HG02885 (cell line): ENCODE measurements around the gene UPF1.

ENCODE experiments used
- ATAC-seq: cut with Tn5 transposase; IDR thresholded peaks from one replicate; pipeline ENCODE4 v1.9.1; 2021; ENCODE audit warnings: mild to moderate bottlenecking; ENCODE audit not compliant: unreplicated experiment, poor library complexity

UPF1 gene

DNA sequence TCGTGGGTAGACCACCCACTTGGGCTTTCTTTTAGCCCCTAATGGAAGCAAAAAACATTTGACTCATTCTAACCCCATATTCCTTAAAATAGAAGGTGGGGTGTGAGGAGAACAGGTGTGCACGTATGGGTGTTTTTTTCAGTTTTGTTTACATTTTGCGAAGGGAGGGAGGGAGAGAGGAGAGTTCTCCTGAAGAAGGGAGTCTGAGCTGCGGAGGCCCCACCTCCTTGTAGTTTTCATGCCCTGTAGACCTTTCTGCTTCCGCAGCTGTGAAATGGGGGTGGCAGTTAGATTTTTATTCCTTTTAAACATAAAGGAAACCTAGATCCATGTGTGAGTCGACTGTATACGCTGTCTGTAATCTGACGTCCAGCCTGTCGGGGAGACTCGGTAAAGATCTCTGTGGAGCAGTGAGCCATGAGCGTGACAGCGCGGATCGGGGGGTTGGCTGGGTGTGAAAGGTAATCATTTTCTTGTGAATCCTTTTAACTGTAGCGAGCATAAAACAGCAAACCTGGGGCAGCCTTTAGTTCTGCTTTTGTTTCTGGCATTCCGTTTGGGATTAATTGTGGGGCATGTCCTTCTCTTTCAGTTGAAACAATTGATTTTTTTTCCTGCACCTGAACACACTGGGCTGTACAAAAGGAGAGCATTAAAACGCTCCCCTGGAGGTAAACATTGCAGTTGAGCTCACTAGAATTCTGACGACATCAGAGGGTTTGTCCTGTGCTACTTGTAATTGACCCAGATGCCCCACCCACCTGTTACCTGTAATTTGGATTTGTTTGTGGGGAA lies 2.3 kb downstream of the UPF1 start:
- no peak for ATAC-seq

DNA sequence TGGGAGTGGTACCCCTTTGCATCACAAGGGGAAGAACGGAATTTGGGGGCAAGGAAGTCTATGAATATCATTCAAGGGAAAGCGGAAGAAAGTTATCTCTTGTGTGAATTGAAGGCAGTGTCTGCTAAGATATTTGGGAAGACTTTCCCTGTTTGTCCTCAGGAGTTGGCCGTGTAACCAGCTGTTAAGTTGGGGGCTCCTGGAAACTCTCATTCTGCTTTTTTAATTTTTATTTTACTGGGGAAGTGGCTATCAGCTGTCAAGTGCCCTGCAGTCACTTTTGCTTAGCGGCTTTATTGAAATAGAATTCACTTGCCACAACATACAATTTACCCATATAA lies 2.9 kb downstream of the UPF1 start:
- ATAC-seq: no peak

DNA sequence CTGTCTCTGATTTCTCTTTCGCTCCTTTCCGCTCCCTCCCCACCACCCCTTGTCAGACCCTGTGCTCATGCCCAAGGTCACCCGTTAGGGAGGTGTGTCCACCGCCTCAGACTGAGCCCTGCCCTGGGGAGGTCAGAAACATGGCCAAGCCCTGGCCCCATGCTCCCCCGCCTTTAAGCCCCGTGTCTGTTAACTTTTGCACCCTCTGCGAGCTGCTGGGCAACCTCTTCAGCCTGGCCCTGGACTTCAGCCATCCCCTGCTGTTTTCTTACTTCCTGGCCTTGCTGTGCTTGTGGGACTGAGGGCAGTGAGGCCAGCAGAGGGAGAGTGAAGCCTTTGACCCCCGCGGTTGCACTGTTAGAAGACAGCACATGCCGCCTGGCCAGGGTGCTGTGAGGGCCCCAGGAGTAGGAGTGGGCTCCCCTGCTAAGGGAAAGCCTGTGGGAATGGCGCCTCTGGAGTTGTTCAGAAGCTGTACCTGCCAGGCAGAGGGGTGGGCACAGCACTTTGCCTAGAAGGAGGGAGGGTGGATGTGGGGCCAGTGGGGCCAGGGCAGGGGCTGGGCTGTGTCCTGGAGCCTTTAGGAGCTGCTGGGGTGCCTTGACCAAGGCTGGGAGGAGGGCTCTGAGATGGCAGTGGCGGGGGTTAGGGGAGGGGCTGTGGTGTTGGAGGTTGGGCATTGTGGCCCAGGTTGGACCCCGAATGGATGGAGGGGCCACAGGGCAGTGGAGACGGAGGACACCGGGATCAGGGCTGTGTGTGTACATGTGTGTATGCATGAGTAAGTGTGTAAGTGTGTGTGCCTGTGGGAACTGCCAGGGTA lies 7.9 kb downstream of the UPF1 start:
- no peak for ATAC-seq

DNA sequence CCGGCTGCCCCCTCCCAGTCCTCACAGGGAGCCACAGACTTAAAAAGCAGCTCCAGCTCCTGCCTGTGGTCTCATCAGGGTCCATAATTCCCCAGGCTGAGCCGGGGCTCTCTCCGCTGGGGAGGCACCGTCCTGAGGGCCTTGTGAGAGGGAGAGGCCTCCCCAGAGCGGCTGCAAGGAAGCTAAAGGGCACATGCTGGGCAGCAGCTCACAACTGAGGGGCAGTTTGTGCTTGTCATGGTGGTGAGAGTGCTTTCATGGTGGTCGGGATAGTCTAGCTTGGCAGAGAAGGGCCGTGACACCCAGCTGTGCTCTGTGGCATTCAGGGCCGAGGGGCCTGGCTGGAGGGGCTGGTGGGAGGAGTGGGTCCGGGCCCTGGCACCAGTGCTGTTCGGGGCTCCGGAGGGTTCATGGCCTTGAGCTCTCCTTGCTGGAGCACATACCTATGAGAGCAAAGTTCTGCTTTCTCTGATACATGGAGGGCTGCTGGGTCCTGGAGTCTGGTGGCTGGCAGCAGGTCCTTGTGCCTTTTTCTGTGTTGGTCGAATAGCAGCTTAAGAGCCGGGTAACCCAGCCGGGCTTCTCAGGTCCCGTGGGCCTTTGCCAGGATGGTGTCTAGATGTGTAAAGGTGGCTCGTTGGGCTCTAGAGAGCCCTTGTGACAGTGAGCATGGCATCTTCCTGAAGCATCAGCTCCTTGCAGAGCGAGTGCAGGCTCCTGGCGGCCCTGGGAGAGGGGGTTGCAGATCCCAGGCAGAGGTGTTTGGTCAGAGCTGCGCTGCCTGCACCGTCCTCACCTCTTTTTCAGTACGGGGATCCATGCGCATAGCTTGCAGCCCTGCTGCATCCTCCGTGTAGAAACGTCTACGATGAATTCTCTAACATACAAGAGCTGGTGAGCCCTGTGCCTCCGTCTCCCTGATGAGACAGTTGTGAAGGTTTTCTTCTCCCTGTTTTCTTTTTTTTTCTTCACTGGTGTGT lies 8.8 kb downstream of the UPF1 start:
- ATAC-seq: no peak

DNA sequence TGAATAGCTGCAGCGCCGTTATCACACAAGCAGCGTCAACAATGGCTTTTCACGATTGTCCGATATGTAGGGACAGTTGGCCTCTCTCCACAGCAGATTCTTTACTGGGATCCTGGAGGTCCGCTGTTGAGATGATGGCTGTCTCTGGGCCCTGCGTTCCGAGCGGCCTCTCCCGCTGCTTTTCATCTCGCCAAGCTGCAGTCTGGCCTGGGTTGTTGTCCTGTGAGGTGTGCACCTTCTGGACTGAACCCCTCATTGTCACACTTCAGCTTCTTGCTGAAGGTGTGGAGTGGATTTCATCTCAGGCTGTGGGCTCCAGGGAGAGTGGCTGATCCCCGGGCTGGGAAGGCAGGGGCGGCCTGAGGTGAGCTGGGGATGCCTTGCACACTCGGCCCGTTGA lies 9.6 kb downstream of the UPF1 start:
- ATAC-seq: no peak

DNA sequence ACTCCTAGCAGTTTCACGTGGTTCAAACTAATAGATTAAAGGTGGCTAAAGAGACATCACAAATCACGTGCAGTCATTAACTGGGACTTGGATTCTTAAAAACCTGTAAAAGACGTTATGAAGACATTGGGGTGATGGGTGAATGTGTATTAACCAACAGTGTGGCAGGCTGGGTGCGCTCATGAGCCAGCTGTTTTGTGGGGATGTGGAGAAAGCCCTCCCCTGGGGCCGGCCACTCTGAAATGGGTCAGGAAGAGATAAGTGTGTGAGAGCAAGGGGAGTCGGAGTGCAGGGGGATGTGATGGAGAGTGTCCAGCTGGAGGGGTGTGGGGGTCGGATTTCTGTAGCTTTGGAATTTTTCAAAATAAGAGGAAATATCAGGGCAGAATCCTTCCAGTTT lies 10.4 kb downstream of the UPF1 start:
- ATAC-seq: no peak

DNA sequence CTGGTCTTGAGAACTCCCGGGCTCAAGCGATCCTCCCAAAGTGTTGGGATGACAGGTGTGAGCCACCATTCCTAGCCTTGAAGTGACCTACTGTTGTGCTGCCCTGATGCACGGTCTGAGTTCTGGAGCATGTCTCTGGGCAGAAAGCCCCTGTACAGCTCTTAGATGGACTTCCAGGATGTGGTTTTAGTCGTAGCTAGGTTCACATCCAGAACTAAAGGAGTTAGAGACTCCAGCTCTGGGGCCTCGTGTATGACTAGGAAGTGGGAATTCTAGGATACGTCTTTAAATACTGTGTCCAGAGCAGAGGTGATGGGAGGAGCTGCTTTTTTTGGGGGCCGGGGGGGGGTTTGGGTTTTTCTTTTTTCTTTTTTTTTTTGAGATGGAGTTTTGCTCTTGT lies 12.2 kb downstream of the UPF1 start:
- ATAC-seq: no peak

DNA sequence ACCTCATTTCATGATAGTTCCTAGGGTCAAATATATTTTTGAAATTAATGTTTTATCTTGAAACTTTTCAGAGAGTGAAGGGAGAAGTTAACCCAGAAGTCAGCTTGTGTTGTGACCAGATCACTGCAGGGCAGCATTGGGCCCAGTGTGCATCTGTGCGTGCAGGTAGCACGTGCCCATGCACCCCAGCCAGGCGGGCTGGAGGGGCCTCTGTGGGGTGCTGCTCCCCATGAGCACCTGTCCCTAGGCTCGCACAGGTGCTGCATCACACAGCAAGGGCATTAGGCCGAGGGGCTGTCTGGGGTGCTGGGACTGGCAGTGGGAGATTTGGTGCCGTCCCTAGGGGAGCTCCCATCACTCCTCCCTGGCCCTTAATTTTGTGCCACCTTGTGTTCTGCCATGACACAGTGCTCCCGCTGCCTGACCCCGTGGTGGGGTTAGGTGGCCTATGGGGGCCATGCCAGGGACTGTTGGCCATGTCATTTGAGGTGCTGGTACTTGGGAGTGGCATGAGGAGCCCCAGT lies 13.1 kb downstream of the UPF1 start:
- no peak for ATAC-seq

DNA sequence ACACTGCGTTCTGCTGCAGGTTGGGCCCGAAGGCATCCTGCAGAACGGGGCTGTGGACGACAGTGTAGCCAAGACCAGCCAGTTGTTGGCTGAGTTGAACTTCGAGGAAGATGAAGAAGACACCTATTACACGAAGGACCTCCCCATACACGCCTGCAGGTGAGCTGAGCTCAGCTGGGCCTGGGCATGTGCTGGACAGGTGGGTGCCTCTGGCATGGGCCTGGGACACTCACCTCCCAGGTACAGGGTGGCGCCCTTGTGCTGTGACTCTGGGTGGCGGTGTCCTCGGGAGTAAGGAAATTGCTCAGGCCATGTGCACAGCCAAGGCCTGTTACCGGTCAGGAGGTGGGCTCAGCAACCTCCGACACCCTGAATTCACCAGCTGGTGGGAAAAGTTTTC lies 14.2 kb downstream of the UPF1 start:
- no peak for ATAC-seq

DNA sequence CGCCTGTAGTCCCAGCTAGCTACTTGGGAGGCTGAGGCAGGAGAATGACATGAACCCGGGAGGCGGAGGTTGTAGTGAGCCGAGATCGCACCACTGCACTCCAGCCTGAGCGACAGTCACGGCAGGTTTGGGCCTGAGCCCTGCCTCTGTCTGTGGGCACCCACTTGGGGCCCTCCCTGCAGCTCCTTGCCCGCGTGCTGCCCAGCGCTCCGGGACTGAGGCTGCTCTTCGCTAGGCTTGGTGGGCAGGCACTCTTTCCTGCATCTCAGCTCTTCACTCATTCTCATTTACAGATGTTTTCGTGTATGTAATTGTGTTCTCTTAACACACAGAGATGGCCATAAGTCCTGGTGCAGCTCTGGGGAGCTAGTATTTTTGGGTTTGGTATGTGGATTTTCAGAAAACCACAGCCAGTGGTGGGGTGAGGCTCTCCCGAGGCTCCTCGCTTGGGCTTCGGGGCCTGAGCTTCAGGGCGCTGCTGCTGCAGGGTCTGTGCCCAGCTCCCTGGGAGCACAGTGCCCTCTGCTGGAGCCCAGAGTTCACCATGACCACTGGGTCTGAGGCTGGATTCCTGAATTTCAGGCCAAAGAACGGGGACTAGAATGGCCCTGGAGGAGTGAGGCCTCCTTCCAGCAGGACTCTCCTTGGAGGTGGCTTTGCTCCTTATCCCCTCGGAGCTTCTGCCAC lies 15.2 kb downstream of the UPF1 start:
- ATAC-seq: no peak

DNA sequence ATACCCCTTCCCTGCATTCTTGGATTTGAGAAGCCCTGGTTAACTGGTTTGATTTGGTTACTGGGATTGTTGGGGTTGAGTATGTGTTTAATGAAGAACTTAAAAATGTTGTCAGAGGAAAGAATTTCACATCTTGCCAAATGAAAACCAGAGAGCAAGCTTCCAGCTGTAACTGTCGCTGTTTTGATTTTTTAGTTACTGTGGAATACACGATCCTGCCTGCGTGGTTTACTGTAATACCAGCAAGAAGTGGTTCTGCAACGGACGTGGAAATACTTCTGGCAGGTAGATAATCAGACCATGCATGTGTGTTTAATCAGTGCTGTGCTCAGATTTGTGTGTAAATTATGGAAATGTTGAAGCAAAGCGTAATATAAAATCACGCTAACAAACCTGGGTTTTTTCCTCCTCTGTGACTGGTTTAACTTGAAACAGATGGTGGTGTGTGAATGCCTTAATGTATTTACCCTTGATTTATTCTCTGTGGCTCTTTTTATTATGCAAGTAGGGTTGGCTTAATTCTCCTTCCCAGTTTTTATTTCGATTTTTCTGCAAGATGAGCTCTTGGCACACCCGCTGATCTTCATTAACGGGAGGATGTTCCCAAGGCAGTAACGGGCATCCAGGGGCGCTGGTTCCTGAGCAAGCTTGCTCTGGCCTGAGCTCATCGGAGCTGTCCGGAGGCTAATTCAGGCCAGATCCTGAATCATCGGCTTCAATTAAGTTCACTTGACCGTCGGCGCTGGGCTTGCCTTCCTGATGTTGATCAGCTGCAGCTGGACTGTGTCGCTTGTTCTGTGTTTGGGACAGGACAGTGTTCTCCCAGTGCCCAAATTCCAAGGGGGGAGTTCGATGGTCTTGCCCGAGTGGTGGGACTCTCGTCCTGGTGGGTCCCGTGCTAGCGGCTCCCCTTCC lies 16.0 kb downstream of the UPF1 start:
- ATAC-seq: no peak

DNA sequence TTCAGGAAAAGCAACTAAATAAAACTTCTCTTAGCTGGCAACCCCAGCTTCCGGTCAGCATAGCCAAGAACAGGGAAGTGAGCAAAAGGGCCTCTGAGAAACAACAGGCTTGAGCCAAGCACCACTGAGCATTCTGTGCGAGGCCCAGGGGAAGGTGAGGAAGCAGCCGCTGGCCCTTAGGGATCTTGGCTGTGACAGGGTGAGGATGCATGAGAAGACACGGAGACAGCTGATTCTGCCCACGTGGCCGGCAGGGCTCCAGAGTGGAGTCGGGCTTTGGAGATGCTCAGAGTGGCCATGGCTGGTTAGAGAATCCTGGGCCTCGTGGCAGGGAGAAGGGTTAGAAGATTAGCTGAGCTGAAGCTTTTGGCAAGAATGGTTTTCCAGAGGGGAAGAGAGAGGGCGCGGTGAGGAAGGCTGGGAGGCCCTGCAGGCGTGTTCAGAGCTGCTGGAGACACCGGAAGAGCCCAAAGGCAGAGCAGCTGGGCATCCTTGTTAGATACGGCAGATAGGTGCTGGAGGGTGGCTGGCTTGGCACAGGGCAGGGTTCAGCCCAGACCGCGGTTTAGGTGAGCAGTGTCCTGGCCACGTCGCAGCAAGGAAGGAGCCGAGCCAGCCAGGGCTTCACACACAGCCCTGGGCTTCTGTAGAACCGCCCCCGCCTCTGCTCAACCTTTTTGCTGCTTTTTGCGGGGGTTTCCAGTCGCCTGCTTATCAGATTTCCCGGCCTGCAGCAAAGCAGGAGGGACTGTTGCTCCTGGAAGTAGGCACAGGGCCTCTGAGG lies 17.3 kb downstream of the UPF1 start:
- ATAC-seq: no peak

DNA sequence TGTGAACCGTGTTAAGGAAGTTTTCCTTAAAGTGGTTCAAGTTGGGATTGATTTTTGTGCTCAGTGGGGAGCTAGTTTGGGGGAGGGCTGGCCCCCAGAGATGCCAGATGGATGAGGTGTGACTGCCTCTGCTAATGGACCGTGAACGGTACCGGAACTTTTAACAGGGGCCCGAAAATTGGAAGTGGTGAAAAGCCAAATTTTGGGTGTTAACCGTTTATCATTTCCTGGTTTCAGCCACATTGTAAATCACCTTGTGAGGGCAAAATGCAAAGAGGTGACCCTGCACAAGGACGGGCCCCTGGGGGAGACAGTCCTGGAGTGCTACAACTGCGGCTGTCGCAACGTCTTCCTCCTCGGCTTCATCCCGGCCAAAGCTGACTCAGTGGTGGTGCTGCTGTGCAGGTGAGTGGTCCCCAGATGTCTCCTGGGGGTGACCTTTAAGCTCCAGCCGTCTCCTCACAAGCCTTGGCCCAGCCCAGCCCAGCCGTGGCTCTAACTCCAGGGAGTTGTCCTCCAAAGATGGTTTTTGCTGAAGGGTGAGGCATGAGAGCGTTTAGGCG lies 18.2 kb downstream of the UPF1 start:
- no peak for ATAC-seq

DNA sequence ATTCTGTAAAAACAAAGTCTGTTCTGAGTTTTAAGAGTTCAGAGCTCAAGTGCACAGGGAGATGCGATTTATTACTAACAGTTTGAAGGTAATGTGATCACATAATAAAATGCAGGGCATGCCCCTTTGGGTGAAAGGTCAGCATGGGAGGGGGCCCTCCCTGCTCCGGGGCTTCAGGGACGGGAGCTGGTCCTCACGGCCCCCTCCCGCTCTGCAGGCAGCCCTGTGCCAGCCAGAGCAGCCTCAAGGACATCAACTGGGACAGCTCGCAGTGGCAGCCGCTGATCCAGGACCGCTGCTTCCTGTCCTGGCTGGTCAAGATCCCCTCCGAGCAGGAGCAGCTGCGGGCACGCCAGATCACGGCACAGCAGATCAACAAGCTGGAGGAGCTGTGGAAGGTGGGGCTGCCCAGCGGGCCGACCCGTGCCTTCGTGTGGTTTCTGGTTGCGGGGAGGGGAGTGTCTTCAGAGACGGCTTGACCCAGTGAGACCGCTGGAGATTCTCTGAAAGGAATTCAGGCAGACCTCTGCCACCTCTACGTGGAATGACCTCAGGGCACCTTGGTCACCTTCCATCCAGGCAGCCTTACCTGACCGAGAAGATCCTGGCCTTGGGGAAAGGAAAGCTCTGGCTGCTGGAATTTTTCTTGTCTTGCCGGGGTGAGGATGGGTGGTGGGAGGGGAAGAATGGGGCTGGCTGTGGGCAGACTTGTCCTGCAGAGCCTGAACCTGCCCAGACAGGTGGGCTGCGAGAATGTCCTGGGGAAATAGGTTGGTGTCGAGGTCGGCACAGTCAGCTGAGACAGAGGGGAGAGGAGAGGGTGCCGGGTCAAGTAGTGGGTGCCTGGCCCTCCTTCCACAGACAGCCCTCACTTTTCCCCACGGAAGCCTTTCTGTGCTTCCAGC lies 19.0 kb downstream of the UPF1 start:
- no peak for ATAC-seq

DNA sequence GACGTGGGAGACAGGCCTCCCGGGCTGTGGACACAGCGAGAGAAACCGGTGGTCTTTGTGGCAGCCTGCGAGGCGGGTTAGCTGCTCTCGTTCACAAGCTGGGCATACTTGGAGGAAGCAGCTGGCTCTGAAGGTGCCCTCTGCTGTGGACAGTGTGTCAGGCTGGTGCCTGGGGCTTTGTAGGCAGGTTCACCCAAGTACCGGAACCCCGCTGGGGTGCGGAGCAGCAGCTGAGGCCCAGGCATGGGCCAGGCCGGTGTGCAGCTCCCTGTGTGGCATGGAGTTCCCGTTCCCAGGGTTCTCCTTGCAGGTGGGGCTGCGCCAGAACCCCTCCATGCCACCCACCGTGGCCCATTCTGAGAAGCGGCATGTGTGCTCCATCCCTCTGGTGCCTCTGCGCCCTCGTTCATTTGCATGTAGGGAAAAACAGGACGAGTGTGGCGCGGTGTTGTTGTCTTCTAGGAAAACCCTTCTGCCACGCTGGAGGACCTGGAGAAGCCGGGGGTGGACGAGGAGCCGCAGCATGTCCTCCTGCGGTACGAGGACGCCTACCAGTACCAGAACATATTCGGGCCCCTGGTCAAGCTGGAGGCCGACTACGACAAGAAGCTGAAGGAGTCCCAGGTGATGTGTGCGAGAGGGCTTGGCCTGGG lies 20.0 kb downstream of the UPF1 start:
- ATAC-seq: no peak

DNA sequence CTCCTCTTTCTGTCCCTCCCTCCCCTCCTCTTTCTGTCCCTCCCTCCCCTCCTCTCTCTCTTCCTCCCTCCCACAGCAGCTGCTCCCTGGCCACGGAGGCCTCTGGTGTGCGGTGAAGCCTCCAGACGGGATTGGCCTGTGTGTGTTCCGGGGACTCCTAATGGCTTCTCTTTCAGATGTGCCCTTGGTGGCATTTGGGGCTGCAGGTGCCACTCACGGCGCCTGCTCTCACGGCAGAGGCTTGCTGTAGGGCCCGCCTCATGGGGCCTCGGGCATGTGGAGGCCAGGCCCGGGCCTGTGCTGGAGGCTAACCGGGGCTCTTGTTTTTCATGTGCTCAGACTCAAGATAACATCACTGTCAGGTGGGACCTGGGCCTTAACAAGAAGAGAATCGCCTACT lies 20.9 kb downstream of the UPF1 start:
- ATAC-seq: no peak
